Uterus (tissue), 4 donors: Measurements from ENCODE around the gene REPS1. TPM values are rescaled to one million over a fixed set of nuclear protein-coding genes. Genes with fewer than 3 reads are reported as not detected.

Experiments used
- DNase-seq, 2 donors: peaks; one replicate each; pipeline ENCODE4 v3.0.0-alpha.2; 2019 to 2020
- H3K27ac ChIP-seq, 2 donors: fragments of 200-600 bp; sonication (generic); 1 replicate in 1 of 2; 2 replicates in 1 of 2; pipeline ENCODE4 v1.5.1; 2016 to 2018
- H3K27me3 ChIP-seq, 2 donors: fragments of 200-600 bp; sonication (generic); one replicate each; pipeline ENCODE4 v1.5.1; 2018 to 2019; ENCODE audit warnings: control low read depth in 1 of 2
- H3K36me3 ChIP-seq, 2 donors: fragments of 200-600 bp; sonication (generic); one replicate each; pipeline ENCODE4 v1.5.1; 2019; ENCODE audit warnings: control low read depth in 1 of 2
- H3K4me1 ChIP-seq, 2 donors: fragments of 200-600 bp; sonication (generic); one replicate each; pipeline ENCODE4 v1.5.1; 2018 to 2019; ENCODE audit warnings: control low read depth in 1 of 2
- H3K4me3 ChIP-seq, 2 donors: fragments of 200-600 bp; sonication (generic); 1 replicate in 1 of 2; 2 replicates in 1 of 2; pipeline ENCODE4 v1.5.1; 2018 to 2019; ENCODE audit warnings: mild to moderate bottlenecking in 1 of 2
- H3K9me3 ChIP-seq, 2 donors: fragments of 200-600 bp; sonication (generic); one replicate each; pipeline ENCODE4 v1.5.1; 2019; ENCODE audit warnings: control low read depth in 1 of 2
- CTCF ChIP-seq, 4 experiments: fragments of 200-600 bp in 2 of 4; fragments of 450-650 bp in 2 of 4; sonication (generic) in 2 of 4; IDR thresholded peaks; one replicate each; pipeline ENCODE4 v1.5.1; 2016 to 2019; ENCODE audit warnings: antibody characterized with exemption in 4 of 4, mild to moderate bottlenecking in 2 of 4, moderate library complexity in 1 of 4
- POLR2A ChIP-seq, 2 donors: fragments of 450-650 bp; IDR thresholded peaks; one replicate each; pipeline ENCODE4 v1.6.1; 2016; ENCODE audit warnings: antibody characterized with exemption in 2 of 2, mild to moderate bottlenecking in 1 of 2, moderate library complexity in 1 of 2
- intact Hi-C: fragments of 100-400 bp; cut with DNase I; formaldehyde crosslinking; loops from one replicate; pipeline ENCODE4 v1.15.1; 2023; ENCODE audit warnings: low total_unique reads
- total RNA-seq, 4 donors: library from RNA; depleted of rRNA in 3 of 4; stranded (reverse); fragments of >200 nt in 3 of 4; gene quantifications; one replicate each; pipeline versions ENCODE4 v1.1.0 to v1.2.4, GENCODE V29; 2014 to 2023
- donor health status: DM: yes; HTN: yes; CAD: no.

REPS1 gene
- total RNA-seq, 4 donors from 2014 or later, result 36.5 to 266 (median 70.7) TPM

- no peak for TF ChIP-seq POLR2A (IDR thresholded peaks at IDR 0.05)
- no peak for TF ChIP-seq CTCF (IDR thresholded peaks at IDR 0.05)
- H3K36me3 ChIP-seq, result no peaks in the 10 kb centered on the region
- H3K27ac ChIP-seq, result peak overlapping the region in 1 of 2 donors; percentile 50
- intact Hi-C loops, result no loop called here
- H3K4me3 ChIP-seq, result no peak overlapping the region
- H3K4me1 ChIP-seq, result no peaks in the 10 kb centered on the region
- DNase-seq, result no peak
- no peaks in the 10 kb centered on the region for H3K27me3 ChIP-seq
- no peaks in the 10 kb centered on the region for H3K9me3 ChIP-seq
Measured at GRCh38 chr6:138863321-138863720, 124.7 kb downstream of the REPS1 start.

GRCh38 chr6:138862456-138862855 is 125.6 kb downstream of the REPS1 start:
- Histone ChIP-seq H3K36me3 (no peaks in the 10 kb centered on the region), H3K27me3 (no peaks in the 10 kb centered on the region), H3K27ac (peak overlapping the region in 1 of 2 donors; percentile 50), H3K9me3 (no peaks in the 10 kb centered on the region), H3K4me1 (no peaks in the 10 kb centered on the region), H3K4me3 (no peak overlapping the region)
- DNase-seq, result no peak
- intact Hi-C loops, result no loop called here
- TF ChIP-seq CTCF (IDR thresholded peaks at IDR 0.05) (no peak), POLR2A (IDR thresholded peaks at IDR 0.05) (no peak)

- TF ChIP-seq POLR2A (IDR thresholded peaks at IDR 0.05) (no peak), CTCF (IDR thresholded peaks at IDR 0.05) (no peak)
- intact Hi-C loops, result no loop called here
- DNase-seq, result no peak
- Histone ChIP-seq H3K9me3 (no peaks in the 10 kb centered on the region), H3K27me3 (no peaks in the 10 kb centered on the region), H3K27ac (no peak overlapping the region), H3K4me1 (no peaks in the 10 kb centered on the region), H3K36me3 (no peaks in the 10 kb centered on the region), H3K4me3 (no peak overlapping the region)
Measured at GRCh38 chr6:138857775-138858174, 130.3 kb downstream of the REPS1 start.

- H3K27ac ChIP-seq, result no peak overlapping the region
- no peaks in the 10 kb centered on the region for H3K9me3 ChIP-seq
- TF ChIP-seq CTCF (IDR thresholded peaks at IDR 0.05) (no peak), POLR2A (IDR thresholded peaks at IDR 0.05) (no peak)
- no peak for DNase-seq
- no peaks in the 10 kb centered on the region for H3K36me3 ChIP-seq
- H3K4me3 ChIP-seq, result no peak overlapping the region
- H3K27me3 ChIP-seq, result no peaks in the 10 kb centered on the region
- intact Hi-C loops, result no loop called here
- no peaks in the 10 kb centered on the region for H3K4me1 ChIP-seq
Measured at GRCh38 chr6:138856654-138857053, 131.4 kb downstream of the REPS1 start.

Other genes with a start within 250 kb of the REPS1 start
- gene CCDC28A, start 214.5 kb downstream of the REPS1 start, total RNA-seq, result 10 to 100 TPM in 2 of 4 donors, 1 to 10 TPM in 2; 7.9 to 28.9 (median 15.3) TPM
- gene ECT2L, start 192.2 kb downstream of the REPS1 start, total RNA-seq, result 1 to 10 TPM in 2 of 4 donors, under 1 TPM in 2; 0.51 to 1.5 (median 0.99) TPM
- gene ABRACL, start 40.5 kb upstream of the REPS1 start, total RNA-seq, result 1 to 10 TPM in 3 of 4 donors, not detected in 1; 6.2 to 10.0 (median 6.2) TPM
- gene HECA, start 146.8 kb upstream of the REPS1 start, total RNA-seq, result 10 to 100 TPM; 11.3 to 38.4 (median 25.7) TPM